Hepatic stellate cell (primary cell): ENCODE data around the gene XRCC6.
"Not testable (repeated sequence)": the region's sequence is repeated elsewhere in the genome, so short reads cannot be mapped to it uniquely, and the experiment has no call there.

Source experiments
- DNase-seq: peaks from one replicate; pipeline ENCODE4 v3.0.0; 2011; ENCODE audit warnings: low spot score

XRCC6 gene

DNA sequence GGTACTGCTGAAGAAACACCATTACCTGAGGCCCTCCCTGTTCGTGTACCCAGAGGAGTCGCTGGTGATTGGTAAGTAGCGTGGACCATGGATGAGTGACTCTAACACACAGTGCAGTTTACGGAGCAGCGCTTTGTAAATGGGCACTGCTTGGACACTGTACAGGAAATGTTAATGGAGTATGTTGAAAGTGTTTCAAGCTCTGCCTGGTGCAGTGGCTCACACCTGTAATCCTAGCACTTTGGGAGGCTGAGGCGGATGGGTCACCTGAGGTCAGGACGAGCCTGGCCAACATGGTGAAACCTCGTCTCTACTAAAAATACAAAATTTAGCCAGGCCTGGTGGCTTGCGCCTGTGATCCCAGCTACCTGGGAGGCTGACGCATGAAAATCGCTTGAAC is 29.7 kb downstream of the XRCC6 start:
- no peak for DNase-seq

DNA sequence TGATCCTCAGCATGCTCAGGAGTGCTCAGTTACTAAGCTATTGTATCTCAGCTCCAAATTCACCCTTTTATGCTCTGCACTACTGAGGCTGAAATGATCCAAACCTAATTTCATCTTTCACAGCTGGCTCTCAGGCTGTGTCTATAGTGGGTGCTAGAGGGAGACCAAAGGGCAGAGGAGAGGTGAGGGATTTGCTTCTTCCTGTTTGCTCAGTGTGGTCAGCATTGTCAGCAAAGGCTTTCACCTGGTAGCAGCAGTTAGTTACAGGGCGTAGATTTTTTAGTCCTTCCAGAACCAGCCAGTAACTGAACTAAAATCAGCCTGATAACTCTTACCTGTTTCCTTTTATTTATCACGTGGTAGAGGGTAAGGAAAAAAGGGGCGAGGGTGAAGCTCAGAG is 33.2 kb downstream of the XRCC6 start:
- no peak for DNase-seq

DNA sequence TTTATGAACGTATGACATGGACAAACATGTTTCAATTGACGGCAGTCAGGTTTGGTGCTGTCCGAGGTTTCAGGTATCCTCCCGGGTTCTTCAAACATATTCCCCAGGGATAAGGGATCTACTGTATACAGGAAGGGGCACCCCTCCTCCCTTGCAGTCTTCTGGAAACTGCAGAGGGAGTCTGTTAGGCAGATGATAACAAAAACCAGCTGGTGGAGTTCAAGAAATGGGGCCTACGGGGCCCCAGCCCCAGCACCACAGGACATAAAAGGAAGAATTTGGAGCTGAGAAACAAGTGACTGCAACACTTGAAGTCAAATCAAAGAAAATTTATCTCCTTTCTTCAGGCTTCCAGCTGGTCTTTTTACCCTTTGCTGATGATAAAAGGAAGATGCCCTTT is 35.5 kb downstream of the XRCC6 start:
- no peak for DNase-seq

DNA sequence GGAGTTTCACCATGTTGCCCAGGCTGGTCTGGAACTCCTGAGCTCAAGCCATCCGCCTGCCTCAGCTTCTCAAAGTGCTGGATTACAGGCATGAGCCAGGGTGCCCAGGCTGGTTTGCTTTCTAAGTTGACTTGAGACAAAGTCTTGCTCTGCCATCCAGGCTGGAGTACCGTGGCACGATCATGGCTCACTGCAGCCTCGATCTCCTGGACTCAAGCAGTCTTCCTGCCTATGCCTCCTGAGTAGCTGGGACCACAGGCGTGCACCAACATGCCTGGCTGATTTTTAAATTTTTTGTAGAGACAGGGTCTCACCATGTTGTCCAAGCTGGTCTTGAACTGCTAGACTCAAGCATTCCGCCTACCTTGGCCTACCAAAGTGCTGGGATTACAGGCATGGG is 36.6 kb downstream of the XRCC6 start:
- DNase-seq, result no peak

DNA sequence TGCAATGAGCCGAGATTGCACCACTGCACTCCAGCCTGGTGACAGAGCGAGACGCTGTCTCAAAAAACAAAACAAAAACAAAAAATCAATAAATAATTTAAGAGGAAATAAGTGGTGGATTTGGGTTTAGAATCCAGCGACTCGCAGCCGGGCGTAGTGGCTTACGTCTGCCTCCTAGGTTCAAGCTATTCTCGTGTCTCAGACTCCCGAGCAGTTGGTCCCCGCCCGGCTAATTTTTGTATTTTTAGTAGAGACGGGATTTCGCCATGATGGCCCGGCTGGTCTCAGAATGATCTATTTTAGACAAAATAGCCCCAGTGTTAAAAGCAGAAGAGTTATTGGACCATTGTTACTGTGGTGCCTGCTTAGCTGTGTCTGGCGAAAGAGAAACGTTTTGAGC is 37.8 kb downstream of the XRCC6 start:
- no peak for DNase-seq

DNA sequence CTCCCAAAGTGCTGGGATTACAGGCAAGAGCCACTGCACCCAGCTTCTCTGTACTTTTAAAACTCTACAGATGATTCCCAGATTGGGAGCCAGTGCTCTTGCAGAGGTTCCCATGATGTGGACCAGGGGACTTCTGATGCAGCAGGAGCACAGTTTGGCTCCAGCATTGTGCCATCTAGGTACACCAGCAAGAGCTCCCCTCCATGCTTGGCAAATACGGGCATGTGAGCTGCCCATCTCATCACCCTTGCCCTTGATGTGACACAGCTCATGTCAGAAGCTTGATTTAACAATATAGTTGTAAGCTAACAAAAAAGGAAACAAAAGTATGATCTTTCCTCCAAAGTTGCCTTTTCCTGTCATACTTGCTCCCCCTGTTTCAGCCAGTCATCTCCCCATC is 38.8 kb downstream of the XRCC6 start:
- DNase-seq, result no peak

GRCh38 chr22:41660416-41660815 is 39.3 kb downstream of the XRCC6 start:
- no peak for DNase-seq

DNA sequence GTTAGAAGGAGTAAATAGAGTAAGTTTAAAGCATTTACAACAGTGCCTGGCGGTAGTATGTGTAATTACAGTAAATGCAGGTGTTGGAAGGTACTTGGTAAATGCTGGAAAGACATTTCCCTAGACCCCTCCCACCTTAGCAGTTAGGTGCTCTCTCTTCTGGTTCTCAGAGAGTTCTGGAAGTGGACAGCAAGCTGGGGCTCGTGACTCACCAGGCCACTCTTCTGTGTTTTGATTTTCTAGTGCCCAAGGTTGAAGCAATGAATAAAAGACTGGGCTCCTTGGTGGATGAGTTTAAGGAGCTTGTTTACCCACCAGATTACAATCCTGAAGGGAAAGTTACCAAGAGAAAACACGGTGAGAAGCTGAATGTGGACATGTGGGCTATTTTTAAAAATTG is 40.0 kb downstream of the XRCC6 start:
- DNase-seq, result no peak

DNA sequence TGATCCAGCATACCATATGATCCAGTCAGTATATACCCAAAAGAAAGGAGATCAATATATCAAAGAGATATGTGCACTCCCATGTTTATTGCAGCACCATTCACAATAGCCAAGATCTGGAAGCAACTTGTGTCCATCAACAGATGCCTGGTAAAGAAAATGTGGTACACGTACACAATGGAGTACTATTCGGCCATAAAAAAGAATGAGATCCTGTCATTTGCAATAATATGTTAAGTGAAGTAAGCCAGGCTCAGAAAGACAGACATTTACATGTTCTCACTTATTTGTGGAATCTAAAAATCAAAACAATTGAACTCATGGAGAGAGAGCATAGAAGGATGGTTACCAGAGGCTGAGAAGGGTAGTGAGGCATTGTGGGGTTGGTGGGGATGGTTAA is 40.6 kb downstream of the XRCC6 start:
- DNase-seq, result no peak

DNA sequence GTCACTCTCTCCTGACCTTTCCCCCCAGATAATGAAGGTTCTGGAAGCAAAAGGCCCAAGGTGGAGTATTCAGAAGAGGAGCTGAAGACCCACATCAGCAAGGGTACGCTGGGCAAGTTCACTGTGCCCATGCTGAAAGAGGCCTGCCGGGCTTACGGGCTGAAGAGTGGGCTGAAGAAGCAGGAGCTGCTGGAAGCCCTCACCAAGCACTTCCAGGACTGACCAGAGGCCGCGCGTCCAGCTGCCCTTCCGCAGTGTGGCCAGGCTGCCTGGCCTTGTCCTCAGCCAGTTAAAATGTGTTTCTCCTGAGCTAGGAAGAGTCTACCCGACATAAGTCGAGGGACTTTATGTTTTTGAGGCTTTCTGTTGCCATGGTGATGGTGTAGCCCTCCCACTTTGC is 42.5 kb downstream of the XRCC6 start:
- DNase-seq, result not testable (repeated sequence)

DNA sequence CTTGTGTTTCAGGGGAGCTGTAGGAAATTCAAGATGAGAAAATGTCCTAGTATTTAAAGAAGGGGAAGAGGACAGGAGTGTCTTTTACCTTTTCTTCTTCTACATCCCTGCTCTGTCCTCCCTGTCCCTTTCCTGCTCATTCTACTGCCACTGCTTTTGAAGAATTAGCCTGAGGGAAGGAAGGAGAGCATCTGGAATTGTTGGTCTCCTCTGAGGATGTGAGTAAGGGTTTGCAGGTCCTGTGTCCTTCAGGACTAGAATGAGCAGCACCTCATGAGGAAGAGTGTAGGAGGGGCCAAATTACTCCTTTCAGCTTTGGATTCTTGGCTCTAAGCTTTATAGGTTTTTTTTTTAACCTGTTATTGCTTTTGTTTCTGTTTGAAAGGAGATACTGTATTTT is 43.4 kb downstream of the XRCC6 start:
- DNase-seq, result no peak

DNA sequence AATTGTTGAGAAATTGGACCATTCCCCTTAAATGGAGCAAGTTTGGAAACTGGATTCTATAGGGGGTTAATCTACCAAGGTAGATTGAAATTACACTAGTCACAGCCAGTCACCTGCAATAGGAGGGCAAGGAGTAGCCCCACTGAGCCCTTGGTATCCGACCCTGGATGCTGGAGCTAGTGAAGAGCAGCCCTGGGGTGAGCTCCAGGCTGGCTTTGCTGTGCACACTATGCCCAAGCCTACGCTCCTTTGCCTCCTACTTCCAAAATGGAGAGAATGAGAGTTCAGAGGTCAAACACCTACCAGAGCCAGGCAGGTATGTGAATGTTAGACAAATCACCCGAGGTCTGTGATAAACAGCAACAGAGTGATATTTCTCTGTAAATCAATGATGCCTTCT is 43.9 kb downstream of the XRCC6 start:
- no peak for DNase-seq

- peak; percentile 54 for DNase-seq
Observed at GRCh38 chr22:41668971-41669911, 48.1 kb downstream of the XRCC6 start.

GRCh38 chr22:41672096-41672495 is 51.0 kb downstream of the XRCC6 start:
- DNase-seq, result not testable (repeated sequence)

GRCh38 chr22:41672780-41673509 is 51.9 kb downstream of the XRCC6 start:
- no peak for DNase-seq

DNA sequence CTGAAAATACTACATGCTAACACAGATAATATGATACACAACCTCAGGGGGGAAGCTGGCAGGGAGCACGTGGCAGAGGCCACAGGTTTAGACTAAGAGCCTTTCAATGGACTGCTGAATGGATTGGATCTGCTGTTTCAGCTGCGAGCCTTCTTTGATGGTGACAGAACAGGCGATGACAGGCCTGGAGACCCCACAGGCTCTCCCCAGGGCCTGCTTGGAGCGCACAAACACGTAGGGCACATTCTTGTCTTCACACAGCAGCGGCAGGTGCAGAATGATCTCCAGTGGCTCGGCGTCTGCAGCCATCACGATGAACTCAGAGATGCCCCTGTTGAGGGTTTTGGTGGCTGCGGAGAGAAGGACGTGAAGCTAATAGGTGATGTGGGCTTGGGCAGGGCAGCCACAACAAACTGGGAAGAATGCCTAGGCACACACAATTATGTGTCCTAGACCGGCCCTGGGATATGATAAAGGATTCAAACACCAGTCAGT is 53.8 kb downstream of the XRCC6 start:
- DNase-seq, result no peak

DNA sequence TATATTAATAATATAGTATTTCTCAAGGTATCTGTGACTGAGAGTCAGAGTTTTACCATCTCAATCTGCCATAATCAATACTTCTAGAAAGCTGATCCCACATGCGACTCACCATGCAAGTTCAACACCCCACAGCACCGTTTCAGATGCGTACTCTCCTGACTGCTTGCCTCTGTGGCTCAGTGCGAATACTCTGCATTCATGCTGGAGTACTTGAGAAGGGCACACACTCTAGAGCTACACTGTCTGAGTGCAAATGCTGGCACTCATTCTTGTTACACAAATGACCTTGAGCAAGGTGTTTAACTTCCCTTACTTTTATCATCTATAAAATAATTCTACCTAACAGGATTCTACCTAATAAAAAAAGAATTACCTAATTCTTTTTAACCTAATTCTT is 55.0 kb downstream of the XRCC6 start:
- no peak for DNase-seq

- DNase-seq, result no peak
Observed at GRCh38 chr22:41681616-41682015, 60.5 kb downstream of the XRCC6 start.

DNA sequence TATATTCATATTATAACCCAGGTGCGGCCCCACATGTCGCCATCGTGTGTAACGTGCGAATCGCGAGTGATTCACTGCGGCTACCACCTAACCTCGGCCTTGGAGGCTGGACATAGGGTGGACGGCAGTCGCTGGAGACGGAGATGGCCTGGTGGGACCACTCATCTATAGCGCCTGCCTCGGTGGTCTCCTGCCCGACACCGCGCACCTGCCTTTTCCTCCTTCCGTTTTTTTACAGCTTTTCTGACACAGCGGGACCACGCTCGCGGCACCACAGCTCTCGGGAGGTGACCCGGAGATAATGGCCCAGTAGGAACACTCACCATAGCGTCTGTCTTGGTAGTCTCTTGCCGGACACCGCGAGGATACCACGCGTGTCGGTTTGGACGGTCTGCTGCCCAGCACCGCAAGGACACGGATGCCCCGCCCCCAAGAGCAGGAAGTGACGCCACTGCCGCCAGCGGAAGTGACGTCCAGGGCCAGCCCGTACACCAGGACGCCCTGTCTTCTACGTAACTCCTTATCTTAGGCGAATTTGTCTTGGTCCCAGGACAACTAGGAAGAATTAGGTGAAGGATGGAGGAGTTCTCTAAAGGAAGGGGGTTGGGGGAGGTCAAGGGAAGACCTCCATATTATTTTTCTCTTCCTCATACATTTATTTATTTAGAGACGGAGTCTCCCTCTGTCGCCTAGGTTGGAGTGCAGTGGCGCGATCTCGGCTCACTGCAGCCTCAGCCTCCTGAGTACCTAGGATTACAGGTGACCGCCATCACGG is 61.1 kb downstream of the XRCC6 start:
- DNase-seq, result peak; percentile 79

DNA sequence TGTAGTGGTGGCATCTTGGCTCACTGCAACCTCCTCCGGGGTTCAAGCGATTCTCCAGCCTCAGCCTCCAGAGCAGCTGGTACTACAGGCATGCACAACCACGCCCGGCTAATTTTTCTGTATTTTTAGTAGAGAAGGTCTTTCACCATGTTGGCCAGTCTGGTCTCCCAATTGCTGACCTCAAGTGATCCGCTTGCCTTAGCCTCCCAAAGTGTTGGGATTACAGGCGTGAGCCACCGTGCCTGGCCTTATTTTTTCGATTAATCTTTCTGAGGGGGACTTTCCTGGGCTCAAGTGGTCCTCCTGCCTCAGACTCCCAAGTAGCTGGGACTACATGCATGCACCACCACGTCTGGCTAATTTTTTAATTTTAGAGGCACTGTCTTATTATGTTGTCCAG is 62.0 kb downstream of the XRCC6 start:
- no peak for DNase-seq

- peak; percentile 32 for DNase-seq
Observed at GRCh38 chr22:41683616-41684015, 62.5 kb downstream of the XRCC6 start.

DNA sequence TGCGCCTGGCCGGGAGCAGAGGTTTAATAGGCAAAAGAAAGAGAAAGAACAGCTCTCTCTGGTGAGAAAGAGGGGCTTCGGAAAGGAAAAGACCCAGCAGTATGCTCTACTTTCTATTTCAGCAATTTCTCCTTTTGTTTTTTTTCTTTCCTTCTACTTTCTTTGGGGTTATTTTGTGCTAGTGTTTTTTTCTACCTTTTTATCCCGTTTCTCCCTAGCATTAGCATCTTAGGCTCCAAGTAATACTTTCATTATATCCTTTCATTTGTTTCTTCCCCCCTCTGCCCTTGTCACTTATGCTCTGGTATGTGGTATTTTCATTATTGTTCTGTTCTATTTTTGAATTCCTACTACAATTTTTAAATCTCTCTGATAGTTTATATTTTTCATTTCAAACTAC is 63.1 kb downstream of the XRCC6 start:
- DNase-seq, result no peak
